HG02571 (cell line): Measurements from ENCODE around the gene AHCTF1.

ENCODE experiments used
- ATAC-seq: cut with Tn5 transposase; IDR thresholded peaks from one replicate; pipeline ENCODE4 v1.9.1; 2021; ENCODE audit warnings: mild to moderate bottlenecking, moderate library complexity; ENCODE audit not compliant: unreplicated experiment

Gene AHCTF1

GRCh38 chr1:246798606-246799496, 132.9 kb downstream of the AHCTF1 start:
- no peak for ATAC-seq

DNA sequence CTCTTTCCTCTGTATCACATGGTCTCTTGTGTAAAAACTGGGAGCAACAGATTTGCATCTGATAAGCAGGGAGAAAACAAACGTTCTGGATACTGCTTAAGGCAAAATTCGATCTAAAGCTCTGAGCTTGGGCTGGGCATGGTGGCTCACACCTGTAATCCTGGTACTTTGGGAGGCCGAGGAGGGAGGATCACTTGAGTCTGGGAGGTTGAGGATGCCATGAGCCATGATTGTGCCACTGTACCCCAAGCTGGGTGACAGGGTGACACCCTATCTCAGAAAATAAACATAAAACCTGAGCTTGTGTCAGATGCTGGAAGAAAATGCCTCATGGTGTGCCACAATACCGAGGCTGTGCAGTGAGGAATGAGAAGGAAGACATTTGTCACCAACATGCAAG, 133.6 kb downstream of the AHCTF1 start:
- ATAC-seq: no peak

- no peak for ATAC-seq
Observed at GRCh38 chr1:246797597-246797996, 134.2 kb downstream of the AHCTF1 start.

GRCh38 chr1:246797157-246797556, 134.6 kb downstream of the AHCTF1 start:
- no peak for ATAC-seq

GRCh38 chr1:246795906-246796694, 135.6 kb downstream of the AHCTF1 start:
- ATAC-seq: no peak

DNA sequence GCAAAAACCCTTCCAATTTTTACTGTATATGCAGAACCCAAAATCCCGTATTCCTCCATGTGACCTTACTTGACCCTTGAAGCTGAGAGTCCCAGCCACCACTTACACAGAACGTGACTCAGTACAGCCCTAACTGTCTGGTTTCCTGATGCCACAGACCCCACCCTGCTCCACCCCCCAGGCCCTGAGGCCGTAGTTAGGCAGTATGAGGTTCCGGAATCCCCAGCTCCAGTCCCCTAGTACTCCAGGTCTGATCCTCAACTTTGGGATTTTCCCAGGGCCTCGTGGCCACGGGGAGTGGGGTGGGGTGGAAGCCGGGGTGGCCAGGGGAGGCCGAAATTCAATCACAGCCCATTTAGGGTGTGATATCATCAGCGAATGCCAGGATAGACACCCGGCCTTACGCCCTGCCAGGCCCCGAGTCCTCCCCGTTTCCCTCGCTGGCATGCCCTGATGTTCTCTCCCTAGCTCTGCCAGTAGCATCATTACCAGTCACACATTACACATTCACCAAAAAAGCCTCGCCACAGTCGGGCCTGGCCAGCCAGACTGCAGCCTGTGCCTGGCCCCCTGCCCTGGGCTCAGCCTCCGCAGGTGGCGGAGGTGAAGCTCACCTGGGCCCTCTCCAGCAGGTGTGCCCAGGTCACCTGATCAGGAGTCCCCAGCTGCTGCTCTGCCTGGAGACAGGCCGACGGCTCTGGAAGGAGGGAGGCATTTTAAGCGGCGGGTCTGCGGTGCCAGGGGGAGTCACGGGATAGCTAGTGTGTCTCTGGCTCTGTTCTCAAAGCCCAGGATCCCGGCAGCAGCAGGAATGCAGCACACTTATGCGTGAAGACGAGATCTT, 136.7 kb downstream of the AHCTF1 start:
- no peak for ATAC-seq

DNA sequence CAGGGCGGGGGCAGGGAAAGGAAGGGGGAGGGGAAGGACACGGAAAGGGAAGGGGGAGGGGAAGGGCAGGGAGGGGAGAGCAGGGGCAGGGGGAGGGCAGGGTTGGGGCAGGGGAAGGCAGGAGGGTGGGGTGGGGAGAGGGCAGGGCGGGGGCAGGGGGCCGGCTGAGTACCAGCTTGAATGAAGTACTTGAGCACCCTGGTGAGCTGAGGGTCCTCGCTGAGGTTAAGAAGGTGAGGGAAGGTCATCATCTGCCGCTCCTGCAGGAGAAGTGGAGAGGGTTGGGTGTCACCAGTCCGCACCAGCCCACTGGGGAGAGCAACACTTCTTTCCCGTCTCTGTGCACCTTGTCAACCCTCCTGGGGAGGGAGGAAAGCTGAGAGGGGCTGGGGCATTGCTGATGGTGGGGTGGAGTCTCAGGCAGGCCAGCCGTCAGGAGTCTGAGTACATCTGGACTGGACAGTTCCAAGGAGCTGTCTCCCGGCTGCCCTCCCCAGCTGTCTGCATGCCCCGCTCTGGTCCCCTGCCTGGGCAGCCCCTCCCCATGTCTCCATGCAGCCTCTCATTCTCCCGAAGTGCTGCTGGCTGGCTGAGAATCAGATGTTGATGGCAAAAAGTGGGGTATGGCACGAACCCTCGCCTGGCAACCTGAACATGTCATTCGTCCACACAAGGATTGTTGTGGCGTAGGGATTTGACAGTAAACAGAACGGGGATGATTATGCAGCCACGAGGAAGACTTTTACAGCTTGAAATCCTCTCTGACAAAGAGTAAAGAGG, 137.5 kb downstream of the AHCTF1 start:
- no peak for ATAC-seq

DNA sequence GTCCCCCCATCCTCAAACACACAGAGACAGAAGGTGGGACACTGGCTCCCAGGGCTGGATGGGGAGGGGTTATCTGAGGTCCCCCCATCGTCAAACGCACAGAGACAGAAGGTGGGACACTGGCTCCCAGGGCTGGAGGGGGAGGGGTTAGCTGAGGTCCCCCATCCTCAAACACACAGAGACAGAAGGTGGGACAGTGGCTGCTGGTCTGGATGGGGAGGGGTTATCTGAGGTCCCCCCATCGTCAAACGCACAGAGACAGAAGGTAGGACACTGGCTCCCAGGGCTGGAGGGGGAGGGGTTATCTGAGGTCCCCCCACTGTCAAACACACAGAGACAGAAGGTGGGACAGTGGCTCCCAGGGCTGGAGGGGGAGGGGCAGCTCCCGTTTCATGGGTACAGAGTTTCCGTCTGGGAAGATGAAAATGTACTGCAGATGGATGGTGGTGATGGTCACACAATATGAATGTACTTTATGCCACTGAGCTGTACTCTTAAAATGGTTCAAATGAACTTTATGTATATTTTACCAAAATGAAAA, 138.3 kb downstream of the AHCTF1 start:
- no peak for ATAC-seq

DNA sequence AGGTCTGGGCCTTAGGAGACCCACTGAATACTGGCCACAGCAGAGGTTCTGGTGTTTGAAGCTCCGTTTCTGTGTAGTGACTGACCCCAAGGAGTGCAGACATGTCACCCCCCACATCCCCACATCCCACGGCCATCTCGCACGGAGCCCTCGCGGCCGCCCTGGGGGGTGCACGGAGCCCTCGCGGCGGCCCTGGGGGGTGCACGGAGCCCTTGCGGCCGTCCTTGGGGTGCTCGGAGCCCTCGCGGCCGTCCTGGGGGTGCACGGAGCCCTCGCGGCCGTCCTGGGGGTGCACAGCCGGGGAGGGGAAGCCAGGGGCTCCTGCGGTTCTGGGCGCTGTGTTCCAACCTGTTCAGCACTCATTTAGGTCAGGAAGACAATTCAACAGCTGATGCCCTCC, 139.1 kb downstream of the AHCTF1 start:
- no peak for ATAC-seq

- no peak for ATAC-seq
Observed at GRCh38 chr1:246791303-246791918, 140.3 kb downstream of the AHCTF1 start.

DNA sequence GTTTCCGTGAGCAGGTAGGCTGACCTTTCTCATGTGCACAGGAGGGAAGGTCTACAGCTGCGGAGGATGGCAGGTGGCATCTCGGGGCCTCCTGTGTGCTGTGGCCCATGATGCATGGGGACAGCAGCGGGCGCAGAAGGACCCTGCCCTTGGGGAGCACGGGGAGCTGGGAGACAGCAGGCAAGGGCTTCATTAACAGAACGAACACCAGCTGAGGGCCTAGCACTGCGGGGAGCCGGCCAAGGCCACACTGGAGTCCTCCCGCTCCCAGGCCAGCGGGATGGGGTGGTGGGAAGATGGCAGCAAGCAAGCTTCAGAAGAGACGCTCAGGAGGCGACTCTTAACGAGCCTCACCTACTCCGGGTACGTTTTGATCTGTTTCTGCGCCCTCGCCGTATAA, 140.9 kb downstream of the AHCTF1 start:
- no peak for ATAC-seq

- no peak for ATAC-seq
Observed at GRCh38 chr1:246790364-246790763, 141.4 kb downstream of the AHCTF1 start.

DNA sequence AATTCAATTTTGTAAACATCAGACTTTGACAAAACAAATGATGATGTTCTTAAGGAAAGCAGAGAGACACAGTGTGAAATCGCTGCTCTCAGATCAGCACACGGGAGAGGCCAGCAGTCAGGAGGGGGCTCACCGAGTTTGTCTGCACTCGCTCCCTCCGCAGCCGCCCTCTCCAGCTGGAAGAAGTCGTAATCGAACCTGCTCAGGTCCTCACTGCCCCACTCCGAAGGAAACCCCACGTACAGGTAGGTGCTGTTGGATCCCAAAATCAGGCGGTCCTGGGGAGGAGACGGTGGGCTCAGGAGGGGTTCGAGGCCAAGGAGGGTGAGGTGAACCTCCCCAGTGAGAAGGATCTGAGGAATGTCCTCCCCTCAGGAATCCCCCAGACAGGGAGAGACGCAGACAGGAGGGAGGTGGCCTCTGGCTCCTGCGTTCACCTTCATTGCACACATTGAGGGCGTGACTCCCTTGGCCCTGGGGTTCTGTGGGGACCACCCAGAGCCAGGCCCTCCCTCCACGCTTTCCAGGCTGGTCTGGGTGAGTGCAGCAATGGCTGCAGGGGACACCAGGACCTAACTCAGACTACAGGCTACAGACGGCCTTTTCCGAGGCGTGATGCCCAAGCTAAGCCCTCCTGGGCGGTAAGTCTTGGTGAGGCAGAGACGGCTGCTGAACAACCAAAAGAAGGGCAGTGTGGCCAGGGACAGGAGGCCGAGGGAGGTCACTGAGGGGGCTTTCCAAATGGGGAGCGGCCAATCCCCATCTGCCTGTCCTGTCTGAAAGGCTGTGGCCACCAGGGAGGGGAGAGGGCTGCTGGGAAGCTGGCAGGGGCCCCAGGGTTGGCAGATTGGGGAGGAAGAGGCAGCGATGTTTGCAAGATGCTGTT, 142.1 kb downstream of the AHCTF1 start:
- ATAC-seq: no peak
